ENCODE results near the gene TTYH2. TPM values are rescaled to one million over a fixed set of nuclear protein-coding genes. Genes with fewer than 3 reads are reported as not detected.

Gene TTYH2
- total RNA-seq, 4 donors from 2014 or later: 12.4 to 24.7 (median 18.8) TPM

DNA sequence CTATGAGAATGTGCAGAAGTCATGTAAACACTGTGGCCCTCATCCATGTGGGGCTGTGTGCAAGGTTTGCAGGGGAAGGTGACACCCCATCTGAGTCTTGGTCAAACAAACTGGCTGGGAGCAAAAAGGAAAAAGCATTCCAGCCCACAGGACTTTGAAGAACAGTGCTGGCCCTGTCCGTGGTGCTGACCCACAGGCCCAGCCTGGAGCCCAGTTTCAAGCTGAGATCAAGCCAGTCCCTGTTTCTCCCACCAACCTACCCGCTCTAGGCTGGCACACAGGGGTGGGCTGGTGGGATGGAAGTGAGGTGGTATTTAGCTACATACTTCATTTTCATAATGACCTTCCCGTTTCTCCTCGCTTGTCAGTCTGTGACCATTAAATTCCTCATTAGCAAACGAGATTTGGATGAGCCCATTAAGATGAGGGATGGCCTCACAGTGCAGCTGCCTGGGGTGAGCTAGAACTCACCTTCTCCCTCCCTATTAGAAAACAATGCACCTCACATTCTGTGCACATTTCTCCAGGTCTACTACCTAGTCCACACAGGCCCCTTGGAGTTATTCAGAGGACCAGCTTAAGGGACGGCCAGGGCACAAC, 22.5 kb upstream of the TTYH2 start:
- peak in 1 of 2 donors; percentile 23 for DNase-seq
- intact Hi-C loops (cut with DNase I): no loop called here
- no peaks in the 10 kb centered on the region for H3K27me3 ChIP-seq
- no peaks in the 10 kb centered on the region for H3K9me3 ChIP-seq
- no peak overlapping the region for H3K27ac ChIP-seq
- no peak overlapping the region for H3K4me3 ChIP-seq (replicated peaks in 1 of 3)
- no peaks in the 10 kb centered on the region for H3K4me1 ChIP-seq
- no peak for TF ChIP-seq POLR2A (IDR thresholded peaks at IDR 0.05)
- TF ChIP-seq, protein P1, sequence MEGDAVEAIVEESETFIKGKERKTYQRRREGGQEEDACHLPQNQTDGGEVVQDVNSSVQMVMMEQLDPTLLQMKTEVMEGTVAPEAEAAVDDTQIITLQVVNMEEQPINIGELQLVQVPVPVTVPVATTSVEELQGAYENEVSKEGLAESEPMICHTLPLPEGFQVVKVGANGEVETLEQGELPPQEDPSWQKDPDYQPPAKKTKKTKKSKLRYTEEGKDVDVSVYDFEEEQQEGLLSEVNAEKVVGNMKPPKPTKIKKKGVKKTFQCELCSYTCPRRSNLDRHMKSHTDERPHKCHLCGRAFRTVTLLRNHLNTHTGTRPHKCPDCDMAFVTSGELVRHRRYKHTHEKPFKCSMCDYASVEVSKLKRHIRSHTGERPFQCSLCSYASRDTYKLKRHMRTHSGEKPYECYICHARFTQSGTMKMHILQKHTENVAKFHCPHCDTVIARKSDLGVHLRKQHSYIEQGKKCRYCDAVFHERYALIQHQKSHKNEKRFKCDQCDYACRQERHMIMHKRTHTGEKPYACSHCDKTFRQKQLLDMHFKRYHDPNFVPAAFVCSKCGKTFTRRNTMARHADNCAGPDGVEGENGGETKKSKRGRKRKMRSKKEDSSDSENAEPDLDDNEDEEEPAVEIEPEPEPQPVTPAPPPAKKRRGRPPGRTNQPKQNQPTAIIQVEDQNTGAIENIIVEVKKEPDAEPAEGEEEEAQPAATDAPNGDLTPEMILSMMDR (IDR thresholded peaks at IDR 0.05): no peak
- WGBS, 2 donors: 42 to 53% methylated on average over 6 of the region's 6 CpGs
- H3K36me3 ChIP-seq: no peaks in the 10 kb centered on the region

DNA sequence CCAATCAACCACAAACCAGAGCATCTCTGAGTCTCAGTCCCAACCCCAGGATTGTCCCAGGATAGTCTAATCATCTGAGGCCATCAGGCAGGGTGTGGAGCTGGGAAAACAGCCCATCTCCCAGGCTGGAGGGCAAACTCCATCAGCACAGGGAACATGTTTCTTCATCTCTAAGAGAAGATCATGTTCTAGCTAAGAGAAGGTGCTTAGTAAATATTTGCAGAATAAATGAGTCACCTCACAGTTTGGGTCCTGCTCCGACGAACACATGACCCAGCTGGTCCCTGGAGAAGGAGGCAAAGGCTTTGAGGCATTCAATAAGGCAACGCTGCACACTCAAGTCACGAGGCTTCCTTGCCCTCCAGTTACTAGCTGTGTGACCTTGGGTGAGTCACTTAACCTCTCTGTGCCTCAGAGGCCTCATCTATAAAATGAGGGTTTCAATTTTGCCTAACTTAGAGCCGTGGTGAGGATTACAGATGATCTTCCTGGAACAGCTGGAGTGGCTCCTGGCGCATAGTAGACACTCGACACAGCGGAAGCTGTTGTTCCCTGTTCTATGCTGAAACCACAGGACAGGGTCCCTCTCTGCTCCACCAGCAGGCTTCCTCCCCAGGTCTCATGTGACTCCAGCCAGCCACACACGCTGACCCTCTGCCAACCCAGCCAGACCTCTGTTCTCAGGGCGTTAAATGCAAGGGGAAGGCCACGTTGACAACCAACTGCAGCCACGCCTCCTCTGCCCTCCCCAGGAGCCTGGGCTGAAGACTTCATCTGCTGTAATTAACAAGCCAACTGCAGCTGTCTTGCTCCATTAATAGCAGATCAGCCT, 20.2 kb upstream of the TTYH2 start:
- H3K27me3 ChIP-seq: no peaks in the 10 kb centered on the region
- no peak overlapping the region for H3K27ac ChIP-seq
- no peaks in the 10 kb centered on the region for H3K9me3 ChIP-seq
- 57 to 68% methylated on average over 7 to 8 of the region's 12 CpGs for WGBS, 2 donors
- TF ChIP-seq POLR2A (IDR thresholded peaks at IDR 0.05): no peak
- TF ChIP-seq, protein P1 (IDR thresholded peaks at IDR 0.05): no peak
- intact Hi-C loops (cut with DNase I): no loop called here
- H3K36me3 ChIP-seq: no peaks in the 10 kb centered on the region
- no peak for DNase-seq
- no peaks in the 10 kb centered on the region for H3K4me1 ChIP-seq
- H3K4me3 ChIP-seq (replicated peaks in 1 of 3): no peak overlapping the region

DNA sequence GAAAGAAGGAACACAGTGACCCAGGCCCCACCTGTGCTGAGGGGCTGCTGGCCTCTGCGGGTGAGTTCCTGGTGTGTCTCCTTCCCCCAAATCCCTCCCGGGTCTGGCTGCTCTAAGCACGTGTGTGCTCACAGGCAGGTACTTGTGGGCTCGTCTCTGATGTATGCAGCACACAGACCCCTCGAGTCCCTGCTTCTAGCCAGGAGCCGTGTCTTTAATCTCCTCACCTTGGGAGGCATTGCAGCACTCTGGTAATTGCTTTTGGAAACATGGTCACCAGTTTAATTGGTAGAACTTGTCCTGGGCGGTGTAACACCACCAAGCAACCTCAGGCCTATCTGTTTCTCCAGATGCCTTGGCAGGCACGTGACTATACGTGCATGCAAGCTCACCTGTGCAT, 18.7 kb upstream of the TTYH2 start:
- Histone ChIP-seq H3K4me3 (replicated peaks in 1 of 3) (no peak overlapping the region), H3K4me1 (no peaks in the 10 kb centered on the region), H3K27me3 (no peaks in the 10 kb centered on the region), H3K9me3 (no peaks in the 10 kb centered on the region), H3K36me3 (no peaks in the 10 kb centered on the region), H3K27ac (no peak overlapping the region)
- WGBS, 2 donors: 63% methylated on average over 8 to 9 of the region's 9 CpGs
- TF ChIP-seq, protein P1 (IDR thresholded peaks at IDR 0.05): no peak
- TF ChIP-seq POLR2A (IDR thresholded peaks at IDR 0.05): no peak
- intact Hi-C loops (cut with DNase I): no loop called here
- no peak for DNase-seq

DNA sequence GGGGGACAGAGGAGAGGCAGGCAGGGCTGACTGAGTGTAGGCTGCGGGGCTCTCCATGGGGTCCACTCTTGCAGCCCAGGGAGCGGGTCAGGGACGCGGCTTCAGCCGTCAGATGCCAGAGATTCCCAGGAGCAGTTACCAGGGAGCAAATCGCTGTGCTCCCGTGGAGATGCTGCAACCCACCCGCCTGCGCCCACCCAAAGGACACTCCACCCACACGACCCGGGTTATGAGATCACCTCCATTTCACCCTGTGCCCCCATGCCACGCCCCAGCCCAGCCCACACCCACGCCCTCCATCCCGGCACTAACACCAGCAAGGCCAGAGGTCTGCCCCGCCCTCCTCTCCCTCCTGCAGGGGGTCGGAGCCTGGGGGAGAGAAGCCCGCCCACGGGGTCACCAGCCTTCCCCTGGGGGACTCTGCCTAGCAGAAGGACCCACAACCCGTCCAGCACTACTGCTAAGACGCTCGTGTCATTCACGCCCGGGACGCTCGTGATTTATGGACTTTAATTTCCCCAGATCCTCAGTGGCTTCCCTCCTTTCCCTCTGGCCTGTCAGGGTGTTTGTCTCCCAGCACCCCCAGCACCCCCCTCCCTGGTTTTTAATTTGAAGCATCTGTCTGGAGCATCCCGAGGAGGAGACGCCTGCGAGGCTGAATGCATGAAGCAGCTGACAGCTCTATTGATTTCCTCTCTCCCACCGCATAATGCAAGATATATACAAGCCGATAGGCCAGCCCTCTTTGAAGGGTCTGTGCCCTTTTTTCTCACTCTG, 16.6 kb upstream of the TTYH2 start:
- Histone ChIP-seq H3K9me3 (no peaks in the 10 kb centered on the region), H3K27me3 (no peaks in the 10 kb centered on the region), H3K27ac (no peak overlapping the region), H3K4me3 (replicated peaks in 1 of 3) (no peak overlapping the region), H3K36me3 (no peaks in the 10 kb centered on the region), H3K4me1 (no peaks in the 10 kb centered on the region)
- 62 to 66% methylated on average over 24 to 28 of the region's 30 CpGs for WGBS, 2 donors
- no peak for DNase-seq
- TF ChIP-seq, protein P1 (IDR thresholded peaks at IDR 0.05): no peak
- no peak for TF ChIP-seq POLR2A (IDR thresholded peaks at IDR 0.05)
- intact Hi-C loops (cut with DNase I): no loop called here
